22Rv1 (cell line): ENCODE results near the gene SLC26A1.

Source experiments
- H3K27ac ChIP-seq: fragments of 450-650 bp; 2 replicates; pipeline ENCODE4 v1.5.1; 2017
- CTCF ChIP-seq: fragments of 450-650 bp; IDR thresholded peaks from 2 replicates; pipeline ENCODE4 v1.5.1; 2017; ENCODE audit warnings: mild to moderate bottlenecking
- ZFX ChIP-seq: fragments of 450-650 bp; IDR thresholded peaks from 2 replicates; pipeline ENCODE4 v1.6.1; 2017; ENCODE audit warnings: antibody characterized with exemption, borderline replicate concordance

Gene SLC26A1

GRCh38 chr4:963276-964225 is 29.7 kb downstream of the SLC26A1 start:
- TF ChIP-seq CTCF (peak; percentile 14; the same call in 1 of the 2 replicates), ZFX (no peak)
- H3K27ac ChIP-seq, result peak overlapping the region; percentile 91

- peak overlapping the region; percentile 91 for H3K27ac ChIP-seq
These were observed 30.7 kb downstream of the SLC26A1 start for GRCh38 chr4:962231-963208.

GRCh38 chr4:961351-962230 is 31.6 kb downstream of the SLC26A1 start:
- H3K27ac ChIP-seq, result peak overlapping the region; percentile 91
- TF ChIP-seq CTCF, result no peak
- no peak for TF ChIP-seq ZFX

More at GRCh38 chr4:962231-963208, 30.7 kb downstream of the SLC26A1 start:
- TF ChIP-seq ZFX (no peak), CTCF (peak; percentile 61)

- H3K27ac ChIP-seq, result peak overlapping the region; percentile 44; the same call in 1 of the 2 replicates
- TF ChIP-seq CTCF (no peak), ZFX (no peak)
These were observed 32.4 kb downstream of the SLC26A1 start for GRCh38 chr4:960636-961350.

GRCh38 chr4:960140-960635 is 33.0 kb downstream of the SLC26A1 start:
- no peak for TF ChIP-seq ZFX
- TF ChIP-seq CTCF, result no peak
- peak overlapping the region; percentile 44 for H3K27ac ChIP-seq
